K562 (cell line): ENCODE results near the gene VWA3A. TPM values are rescaled to one million over a fixed set of nuclear protein-coding genes. Genes with fewer than 3 reads are reported as not detected.

Source experiments
- CBX8 ChIP-seq: fragments of 200-600 bp; sonication (generic); IDR thresholded peaks from 2 replicates; pipeline ENCODE4 v1.6.1; 2012; ENCODE audit warnings: borderline replicate concordance, mixed run types, low read depth, mild to moderate bottlenecking, moderate library complexity, mixed read lengths, low read length, control low read depth, inconsistent platforms; ENCODE audit not compliant: poor library complexity, severe bottlenecking; ENCODE audit errors: extremely low read depth
- NRF1 ChIP-seq, 2 experiments: fragments of 450-650 bp; IDR thresholded peaks in 1 of 2; conservative IDR thresholded peaks in 1 of 2; 2 replicates each; pipeline ENCODE4 v1.6.1; 2014; ENCODE audit warnings: mild to moderate bottlenecking in 2 of 2
- ZNF232 ChIP-seq: sonication (generic); formaldehyde crosslinking; IDR thresholded peaks from 2 replicates; pipeline ENCODE4 v1.8.0; 2022; ENCODE audit warnings: mild to moderate bottlenecking, missing genetic modification reagents
- polyA plus RNA-seq, 8 experiments: library from polyadenylated mRNA; depleted of rRNA in 4 of 8; stranded (reverse) in 5 of 8; unstranded in 3 of 8; fragments of >200 nt; fragmentation: Nextera tagmentation in 2 of 8; fragmentation: Illumina TruSeq in 1 of 8; extraction: Ambion mirVana in 2 of 8; extraction: Trizol in 1 of 8; gene quantifications; 2 replicates each; pipeline versions ENCODE4 v1.2.1 to v1.2.3, GENCODE V29; 2011 to 2014; ENCODE audit warnings: inconsistent platforms in 1 of 8, missing spikeins in 1 of 8
- total RNA-seq, 7 experiments: library from RNA; depleted of rRNA in 6 of 7; stranded (reverse); fragments of >200 nt in 6 of 7; fragmentation: Illumina TruSeq in 2 of 7; extraction: Trizol in 2 of 7; gene quantifications; 2 replicates each; pipeline versions ENCODE4 v1.2.1 to v1.2.3, GENCODE V29; 2011 to 2021; ENCODE audit warnings: low replicate concordance in 1 of 7
- TF ChIP-seq, protein P1 (sequence below), 2 experiments: fragments of 450-650 bp in 1 of 2; sonication (generic) in 1 of 2; formaldehyde crosslinking in 1 of 2; IDR thresholded peaks; 2 replicates each; pipeline versions ENCODE4 v1.7.1 to v1.9.0; 2016 to 2022; ENCODE audit warnings: inconsistent platforms in 1 of 2, mild to moderate bottlenecking in 1 of 2, missing genetic modification reagents in 1 of 2
- TF ChIP-seq, protein P2 (sequence below): fragments of 450-650 bp; IDR thresholded peaks from 2 replicates; pipeline ENCODE4 v1.6.1; 2016; ENCODE audit warnings: borderline replicate concordance
- TF ChIP-seq, protein P3 (sequence below): fragments of 200-400 bp; formaldehyde crosslinking; IDR thresholded peaks from 2 replicates; pipeline ENCODE4 v1.6.1; 2017; ENCODE audit warnings: mild to moderate bottlenecking, low read depth, low read length, moderate library complexity
- TF ChIP-seq, protein P4 (sequence below): fragments of 450-650 bp; formaldehyde crosslinking; IDR thresholded peaks from 2 replicates; pipeline ENCODE4 v1.4.0; 2022; ENCODE audit warnings: mild to moderate bottlenecking, moderate library complexity
- TF ChIP-seq, protein P5 (sequence below): sonication (generic); formaldehyde crosslinking; IDR thresholded peaks from 2 replicates; pipeline ENCODE4 v1.8.1; 2022; ENCODE audit warnings: missing genetic modification reagents

The VWA3A gene
- total and polyA plus RNA-seq, 9 of the 15 experiments (the other 6 are each of a cell fraction or from before 2014, with no cell fraction given) = not detected

DNA sequence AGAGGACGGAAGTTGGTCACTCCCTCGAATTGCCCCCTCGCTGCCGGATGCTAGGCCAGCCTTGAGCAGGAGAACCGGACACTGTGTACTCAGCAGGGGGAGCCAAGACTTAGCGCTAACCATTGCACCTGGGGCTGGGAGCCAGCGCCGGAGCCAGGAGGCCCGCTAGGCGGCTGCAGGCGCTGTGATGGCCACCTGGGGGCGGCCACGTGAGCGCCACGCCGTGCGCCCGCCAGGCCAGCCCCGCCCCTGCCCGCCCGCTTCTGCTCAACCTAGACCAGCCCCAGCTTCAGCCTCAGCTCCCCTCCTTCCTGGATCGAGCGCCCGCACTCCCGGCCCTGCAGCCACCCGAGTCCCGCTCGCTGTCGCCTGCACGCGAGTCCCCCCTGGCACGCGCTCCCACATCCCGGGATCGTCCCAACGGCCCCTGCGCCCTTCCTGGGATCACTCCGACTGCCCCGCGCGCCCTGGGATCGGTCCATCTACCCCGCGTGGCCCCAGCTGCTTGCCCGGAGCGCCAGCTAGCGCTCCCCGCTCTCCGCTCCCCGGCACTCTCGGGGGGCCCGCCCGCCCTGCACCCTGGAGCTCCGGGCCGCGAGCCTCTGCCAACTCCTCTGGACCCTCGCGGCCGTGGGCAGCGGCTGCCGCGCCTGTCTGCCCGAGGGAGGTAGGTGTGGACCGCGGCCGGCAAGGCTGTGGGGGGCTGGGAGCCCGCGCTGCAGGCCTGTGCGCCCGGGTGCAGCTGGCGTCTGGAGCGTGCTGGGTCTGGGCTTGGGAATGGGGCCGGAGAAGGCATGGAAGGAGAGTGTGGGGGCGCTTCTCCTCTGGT is 113.9 kb downstream of the VWA3A start, which contains the start of gene EEF2K (continued):
- TF ChIP-seq, protein P1, sequence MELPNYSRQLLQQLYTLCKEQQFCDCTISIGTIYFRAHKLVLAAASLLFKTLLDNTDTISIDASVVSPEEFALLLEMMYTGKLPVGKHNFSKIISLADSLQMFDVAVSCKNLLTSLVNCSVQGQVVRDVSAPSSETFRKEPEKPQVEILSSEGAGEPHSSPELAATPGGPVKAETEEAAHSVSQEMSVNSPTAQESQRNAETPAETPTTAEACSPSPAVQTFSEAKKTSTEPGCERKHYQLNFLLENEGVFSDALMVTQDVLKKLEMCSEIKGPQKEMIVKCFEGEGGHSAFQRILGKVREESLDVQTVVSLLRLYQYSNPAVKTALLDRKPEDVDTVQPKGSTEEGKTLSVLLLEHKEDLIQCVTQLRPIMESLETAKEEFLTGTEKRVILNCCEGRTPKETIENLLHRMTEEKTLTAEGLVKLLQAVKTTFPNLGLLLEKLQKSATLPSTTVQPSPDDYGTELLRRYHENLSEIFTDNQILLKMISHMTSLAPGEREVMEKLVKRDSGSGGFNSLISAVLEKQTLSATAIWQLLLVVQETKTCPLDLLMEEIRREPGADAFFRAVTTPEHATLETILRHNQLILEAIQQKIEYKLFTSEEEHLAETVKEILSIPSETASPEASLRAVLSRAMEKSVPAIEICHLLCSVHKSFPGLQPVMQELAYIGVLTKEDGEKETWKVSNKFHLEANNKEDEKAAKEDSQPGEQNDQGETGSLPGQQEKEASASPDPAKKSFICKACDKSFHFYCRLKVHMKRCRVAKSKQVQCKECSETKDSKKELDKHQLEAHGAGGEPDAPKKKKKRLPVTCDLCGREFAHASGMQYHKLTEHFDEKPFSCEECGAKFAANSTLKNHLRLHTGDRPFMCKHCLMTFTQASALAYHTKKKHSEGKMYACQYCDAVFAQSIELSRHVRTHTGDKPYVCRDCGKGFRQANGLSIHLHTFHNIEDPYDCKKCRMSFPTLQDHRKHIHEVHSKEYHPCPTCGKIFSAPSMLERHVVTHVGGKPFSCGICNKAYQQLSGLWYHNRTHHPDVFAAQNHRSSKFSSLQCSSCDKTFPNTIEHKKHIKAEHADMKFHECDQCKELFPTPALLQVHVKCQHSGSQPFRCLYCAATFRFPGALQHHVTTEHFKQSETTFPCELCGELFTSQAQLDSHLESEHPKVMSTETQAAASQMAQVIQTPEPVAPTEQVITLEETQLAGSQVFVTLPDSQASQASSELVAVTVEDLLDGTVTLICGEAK (IDR thresholded peaks at IDR 0.05) = peak; percentile 90
- TF ChIP-seq, protein P1 (CRISPR knock-in tag; IDR thresholded peaks at IDR 0.05) = 0 out of 2 replicates have a peak, but pooled peaks have one; percentile 26
- TF ChIP-seq, protein P2, sequence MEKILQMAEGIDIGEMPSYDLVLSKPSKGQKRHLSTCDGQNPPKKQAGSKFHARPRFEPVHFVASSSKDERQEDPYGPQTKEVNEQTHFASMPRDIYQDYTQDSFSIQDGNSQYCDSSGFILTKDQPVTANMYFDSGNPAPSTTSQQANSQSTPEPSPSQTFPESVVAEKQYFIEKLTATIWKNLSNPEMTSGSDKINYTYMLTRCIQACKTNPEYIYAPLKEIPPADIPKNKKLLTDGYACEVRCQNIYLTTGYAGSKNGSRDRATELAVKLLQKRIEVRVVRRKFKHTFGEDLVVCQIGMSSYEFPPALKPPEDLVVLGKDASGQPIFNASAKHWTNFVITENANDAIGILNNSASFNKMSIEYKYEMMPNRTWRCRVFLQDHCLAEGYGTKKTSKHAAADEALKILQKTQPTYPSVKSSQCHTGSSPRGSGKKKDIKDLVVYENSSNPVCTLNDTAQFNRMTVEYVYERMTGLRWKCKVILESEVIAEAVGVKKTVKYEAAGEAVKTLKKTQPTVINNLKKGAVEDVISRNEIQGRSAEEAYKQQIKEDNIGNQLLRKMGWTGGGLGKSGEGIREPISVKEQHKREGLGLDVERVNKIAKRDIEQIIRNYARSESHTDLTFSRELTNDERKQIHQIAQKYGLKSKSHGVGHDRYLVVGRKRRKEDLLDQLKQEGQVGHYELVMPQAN = peak; percentile 72
- TF ChIP-seq CBX8 = no peak
- TF ChIP-seq NRF1 (conservative IDR thresholded peaks at IDR 0.05 in 1 of 2, IDR thresholded peaks at IDR 0.05 in 1 of 2) = peak; percentile 60 to 67; a peak in 3 of 4 replicates
- TF ChIP-seq, protein P3, sequence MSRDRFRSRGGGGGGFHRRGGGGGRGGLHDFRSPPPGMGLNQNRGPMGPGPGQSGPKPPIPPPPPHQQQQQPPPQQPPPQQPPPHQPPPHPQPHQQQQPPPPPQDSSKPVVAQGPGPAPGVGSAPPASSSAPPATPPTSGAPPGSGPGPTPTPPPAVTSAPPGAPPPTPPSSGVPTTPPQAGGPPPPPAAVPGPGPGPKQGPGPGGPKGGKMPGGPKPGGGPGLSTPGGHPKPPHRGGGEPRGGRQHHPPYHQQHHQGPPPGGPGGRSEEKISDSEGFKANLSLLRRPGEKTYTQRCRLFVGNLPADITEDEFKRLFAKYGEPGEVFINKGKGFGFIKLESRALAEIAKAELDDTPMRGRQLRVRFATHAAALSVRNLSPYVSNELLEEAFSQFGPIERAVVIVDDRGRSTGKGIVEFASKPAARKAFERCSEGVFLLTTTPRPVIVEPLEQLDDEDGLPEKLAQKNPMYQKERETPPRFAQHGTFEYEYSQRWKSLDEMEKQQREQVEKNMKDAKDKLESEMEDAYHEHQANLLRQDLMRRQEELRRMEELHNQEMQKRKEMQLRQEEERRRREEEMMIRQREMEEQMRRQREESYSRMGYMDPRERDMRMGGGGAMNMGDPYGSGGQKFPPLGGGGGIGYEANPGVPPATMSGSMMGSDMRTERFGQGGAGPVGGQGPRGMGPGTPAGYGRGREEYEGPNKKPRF = no peak
- TF ChIP-seq ZNF232 (CRISPR knock-in tag) = peak; percentile 52; the same call in 1 of the 2 replicates
- TF ChIP-seq, protein P4, sequence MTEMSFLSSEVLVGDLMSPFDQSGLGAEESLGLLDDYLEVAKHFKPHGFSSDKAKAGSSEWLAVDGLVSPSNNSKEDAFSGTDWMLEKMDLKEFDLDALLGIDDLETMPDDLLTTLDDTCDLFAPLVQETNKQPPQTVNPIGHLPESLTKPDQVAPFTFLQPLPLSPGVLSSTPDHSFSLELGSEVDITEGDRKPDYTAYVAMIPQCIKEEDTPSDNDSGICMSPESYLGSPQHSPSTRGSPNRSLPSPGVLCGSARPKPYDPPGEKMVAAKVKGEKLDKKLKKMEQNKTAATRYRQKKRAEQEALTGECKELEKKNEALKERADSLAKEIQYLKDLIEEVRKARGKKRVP (CRISPR knock-in tag) = no peak
- TF ChIP-seq, protein P5, sequence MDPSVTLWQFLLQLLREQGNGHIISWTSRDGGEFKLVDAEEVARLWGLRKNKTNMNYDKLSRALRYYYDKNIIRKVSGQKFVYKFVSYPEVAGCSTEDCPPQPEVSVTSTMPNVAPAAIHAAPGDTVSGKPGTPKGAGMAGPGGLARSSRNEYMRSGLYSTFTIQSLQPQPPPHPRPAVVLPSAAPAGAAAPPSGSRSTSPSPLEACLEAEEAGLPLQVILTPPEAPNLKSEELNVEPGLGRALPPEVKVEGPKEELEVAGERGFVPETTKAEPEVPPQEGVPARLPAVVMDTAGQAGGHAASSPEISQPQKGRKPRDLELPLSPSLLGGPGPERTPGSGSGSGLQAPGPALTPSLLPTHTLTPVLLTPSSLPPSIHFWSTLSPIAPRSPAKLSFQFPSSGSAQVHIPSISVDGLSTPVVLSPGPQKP (CRISPR knock-in tag) = no peak
